ENCODE data around the gene TMEM184C. TPM values are rescaled to one million over a fixed set of nuclear protein-coding genes. Genes with fewer than 3 reads are reported as not detected.

TMEM184C gene
- total RNA-seq, 1 donor from 2014 or later: 31.3 TPM

- no peak for DNase-seq
- Histone ChIP-seq H3K4me1 (no peaks in the 10 kb centered on the region), H3K4me3 (no peak overlapping the region), H3K9me3 (no peaks in the 10 kb centered on the region), H3K27ac (no peak overlapping the region), H3K27me3 (no peaks in the 10 kb centered on the region), H3K36me3 (peaks cover 58% of the 10 kb centered on the region)
- intact Hi-C loops (cut with DNase I): no loop called here
- ATAC-seq: peak; percentile 35
- TF ChIP-seq CTCF (IDR thresholded peaks at IDR 0.05): no peak
Observed at GRCh38 chr4:147638942-147639341, 21.7 kb downstream of the TMEM184C start.

DNA sequence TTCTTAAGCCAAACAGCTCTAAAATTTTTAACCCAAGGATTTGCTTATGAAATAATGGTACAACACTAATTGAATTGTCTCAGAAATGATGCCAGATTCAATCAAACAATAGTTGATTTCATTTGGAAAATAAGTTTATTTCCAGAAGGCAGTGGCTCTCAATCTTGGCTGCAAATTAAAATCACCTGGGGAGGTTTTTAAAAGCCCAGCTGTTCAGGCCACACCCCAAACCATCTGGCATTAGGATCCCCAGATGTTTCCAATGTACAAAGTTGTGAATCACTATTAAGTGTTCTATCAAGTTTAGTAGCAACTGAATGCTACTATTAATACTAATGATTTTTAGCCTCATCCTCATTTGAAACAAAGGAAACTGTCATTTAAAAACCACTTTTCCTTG is 22.2 kb downstream of the TMEM184C start:
- no peak for TF ChIP-seq CTCF (IDR thresholded peaks at IDR 0.05)
- no peak for DNase-seq
- no peak for ATAC-seq
- H3K4me3 ChIP-seq: no peak overlapping the region
- peaks cover 54% of the 10 kb centered on the region for H3K36me3 ChIP-seq
- intact Hi-C loops (cut with DNase I): no loop called here
- no peaks in the 10 kb centered on the region for H3K27me3 ChIP-seq
- no peaks in the 10 kb centered on the region for H3K4me1 ChIP-seq
- H3K27ac ChIP-seq: no peak overlapping the region
- H3K9me3 ChIP-seq: no peaks in the 10 kb centered on the region

DNA sequence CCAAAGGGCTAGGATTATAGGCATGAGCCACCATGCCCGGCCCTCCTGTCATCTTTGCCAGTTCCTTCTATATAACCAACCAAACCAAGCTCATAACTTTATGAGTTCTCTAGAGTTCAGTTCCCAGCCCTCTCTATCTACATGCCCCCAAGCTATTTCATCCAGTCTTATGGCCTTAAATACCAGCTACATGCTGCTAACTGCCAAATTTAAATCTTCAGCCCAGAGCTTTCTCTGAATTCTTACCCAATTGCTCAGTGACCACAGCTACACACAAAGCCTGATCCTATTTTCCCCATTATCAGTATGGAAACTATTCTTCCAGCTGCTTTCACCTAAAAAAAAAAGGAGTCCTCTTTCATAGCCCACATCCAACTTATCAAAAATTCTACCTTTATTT is 23.1 kb downstream of the TMEM184C start:
- intact Hi-C loops (cut with DNase I): no loop called here
- H3K27ac ChIP-seq: no peak overlapping the region
- TF ChIP-seq CTCF (IDR thresholded peaks at IDR 0.05): no peak
- H3K4me3 ChIP-seq: no peak overlapping the region
- peaks cover 44% of the 10 kb centered on the region for H3K36me3 ChIP-seq
- DNase-seq (no peak), ATAC-seq (no peak)
- no peaks in the 10 kb centered on the region for H3K9me3 ChIP-seq
- no peaks in the 10 kb centered on the region for H3K4me1 ChIP-seq
- H3K27me3 ChIP-seq: no peaks in the 10 kb centered on the region

GRCh38 chr4:147643616-147644015 is 26.4 kb downstream of the TMEM184C start:
- Histone ChIP-seq H3K9me3 (no peaks in the 10 kb centered on the region), H3K4me1 (no peaks in the 10 kb centered on the region), H3K36me3 (peaks cover 22% of the 10 kb centered on the region), H3K27ac (no peak overlapping the region), H3K4me3 (no peak overlapping the region), H3K27me3 (no peaks in the 10 kb centered on the region)
- ATAC-seq (no peak), DNase-seq (no peak)
- intact Hi-C loops (cut with DNase I): no loop called here
- no peak for TF ChIP-seq CTCF (IDR thresholded peaks at IDR 0.05)

- DNase-seq: no peak
Observed at GRCh38 chr4:147644471-147644870, 27.3 kb downstream of the TMEM184C start.

More at GRCh38 chr4:147644471-147644870, 27.3 kb downstream of the TMEM184C start:
- no peak for ATAC-seq
- H3K4me1 ChIP-seq: no peaks in the 10 kb centered on the region
- no peak overlapping the region for H3K4me3 ChIP-seq
- no peaks in the 10 kb centered on the region for H3K9me3 ChIP-seq
- TF ChIP-seq CTCF (IDR thresholded peaks at IDR 0.05): no peak
- H3K27me3 ChIP-seq: no peaks in the 10 kb centered on the region
- intact Hi-C loops (cut with DNase I): no loop called here
- peaks cover 24% of the 10 kb centered on the region for H3K36me3 ChIP-seq
- H3K27ac ChIP-seq: no peak overlapping the region
